BLaER1 treated with 17β-estradiol and CSF1 and Interleukin-3, amounts not matched to agents 10 nM and 100 nM (cell line): Measurements from ENCODE around the gene BRAP.
"Not testable (repeated sequence)": the region's sequence is repeated elsewhere in the genome, so short reads cannot be mapped to it uniquely, and the experiment has no call there.

ENCODE experiments used
- H3K27ac ChIP-seq, 11 experiments: shearing (Covaris generic); formaldehyde crosslinking; 2 replicates each; pipeline ENCODE4 v1.8.1; 2022
- H3K27me3 ChIP-seq, 11 experiments: shearing (Covaris generic); formaldehyde crosslinking; 2 replicates each; pipeline ENCODE4 v1.8.1; 2022
- H3K36me3 ChIP-seq, 11 experiments: shearing (Covaris generic); formaldehyde crosslinking; 2 replicates each; pipeline ENCODE4 v1.8.1; 2022
- H3K4me1 ChIP-seq, 10 experiments: shearing (Covaris generic); formaldehyde crosslinking; 2 replicates each; pipeline ENCODE4 v1.8.1; 2022
- H3K4me2 ChIP-seq, 11 experiments: shearing (Covaris generic); formaldehyde crosslinking; 2 replicates each; pipeline ENCODE4 v1.8.1; 2022
- H3K4me3 ChIP-seq, 10 experiments: shearing (Covaris generic); formaldehyde crosslinking; 2 replicates each; pipeline ENCODE4 v1.8.1; 2022
- H3K9ac ChIP-seq, 11 experiments: shearing (Covaris generic); formaldehyde crosslinking; 2 replicates each; pipeline ENCODE4 v1.8.1; 2022
- H3K9me3 ChIP-seq, 11 experiments: shearing (Covaris generic); formaldehyde crosslinking; replicated peaks in 1 of 11; 2 replicates each; pipeline ENCODE4 v1.8.1; 2022
- H4K20me1 ChIP-seq, 11 experiments: shearing (Covaris generic); formaldehyde crosslinking; 2 replicates each; pipeline ENCODE4 v1.8.1; 2022
- Cebpa-rat ChIP-seq, 11 experiments: shearing (Covaris generic); IDR thresholded peaks; 2 replicates each; pipeline ENCODE4 v1.8.1; 2022

BRAP gene

DNA sequence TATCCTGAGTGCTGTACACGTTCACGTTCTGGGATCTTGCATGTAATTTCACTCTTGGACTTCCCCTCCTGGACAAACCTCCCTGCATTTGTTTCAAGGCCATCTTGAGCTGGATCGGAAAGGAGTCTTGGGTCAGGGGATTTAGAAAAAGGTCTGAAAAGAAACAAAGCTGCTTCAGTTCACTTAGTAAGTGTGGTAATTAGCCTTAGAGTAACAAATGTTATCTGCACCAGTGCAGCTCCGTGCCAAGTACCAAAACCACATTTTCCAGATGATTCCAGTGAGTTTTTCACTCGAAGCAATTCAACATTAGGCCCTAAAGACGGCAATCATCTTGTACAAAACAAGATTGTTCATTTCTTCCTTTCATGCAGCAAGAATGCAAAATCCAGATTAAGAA, 47.2 kb downstream of the BRAP start:
- H3K4me2 ChIP-seq = no peak overlapping the region
- peaks cover 40 to 57% (median 49%) of the 10 kb centered on the region in 11 experiments for H3K36me3 ChIP-seq
- peaks cover 0 to 19% (median 12%) of the 10 kb centered on the region in 10 experiments; a peak in 14 of 20 replicates for H3K4me1 ChIP-seq
- H3K9me3 ChIP-seq = no peaks in the 10 kb centered on the region
- no peak overlapping the region for H3K27ac ChIP-seq
- H3K4me3 ChIP-seq = no peak overlapping the region
- no peak overlapping the region for H3K9ac ChIP-seq
- no peaks in the 10 kb centered on the region for H3K27me3 ChIP-seq
- TF ChIP-seq Cebpa-rat (IDR thresholded peaks at IDR 0.05) = no peak
- peaks cover 0 to 41% (median 0%) of the 10 kb centered on the region in 11 experiments; a peak in 3 of 22 replicates for H4K20me1 ChIP-seq

DNA sequence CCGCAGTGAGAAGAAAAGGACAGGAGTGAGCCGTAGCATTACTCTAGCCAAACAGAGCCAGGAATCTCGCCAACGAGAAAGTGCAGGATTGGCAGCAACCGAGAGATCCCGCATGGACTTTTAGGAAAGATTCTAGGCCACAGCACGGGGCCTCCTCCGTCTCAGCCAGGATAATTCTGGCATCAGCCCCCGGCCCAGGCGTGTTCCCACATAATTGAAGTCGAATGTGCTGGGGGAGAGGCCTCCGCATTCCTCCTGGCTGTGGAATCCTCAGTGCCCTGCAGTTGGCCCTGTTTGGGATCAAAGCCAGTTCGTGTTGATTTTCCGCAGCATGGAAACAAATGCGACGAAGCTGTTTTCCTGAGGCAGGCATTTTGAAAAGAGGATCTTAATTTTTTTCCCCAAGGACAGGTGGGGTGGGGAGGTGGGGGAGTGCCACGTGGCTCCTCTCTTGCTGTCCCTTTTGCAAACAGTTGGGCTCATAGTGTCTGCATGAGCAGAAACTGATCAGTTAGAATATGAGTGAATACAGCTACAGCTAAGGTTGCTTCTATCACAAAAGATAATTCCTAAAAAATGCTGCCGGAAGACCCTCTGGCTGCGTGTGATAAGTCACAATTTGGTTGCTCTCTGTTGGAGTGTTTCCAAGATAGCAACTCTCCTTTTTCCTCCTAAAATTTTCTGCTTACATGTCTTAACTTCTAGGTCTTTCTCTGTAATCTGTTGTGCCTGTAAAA, 49.4 kb downstream of the BRAP start:
- Histone ChIP-seq H3K4me1 (peaks cover 0 to 21% (median 15%) of the 10 kb centered on the region in 10 experiments; a peak in 14 of 20 replicates), H3K36me3 (peaks cover 18 to 35% (median 28%) of the 10 kb centered on the region in 11 experiments; a peak in 21 of 22 replicates), H3K9me3 (no peaks in the 10 kb centered on the region), H3K27me3 (no peaks in the 10 kb centered on the region), H3K9ac (no peak overlapping the region; a peak in 1 of 22 replicates), H3K4me2 (peak overlapping the region in 2 of 11 experiments; percentile 15 to 26; a peak in 3 of 22 replicates), H4K20me1 (peaks cover 0 to 31% (median 0%) of the 10 kb centered on the region in 11 experiments; a peak in 3 of 22 replicates), H3K4me3 (no peak overlapping the region), H3K27ac (no peak overlapping the region)
- TF ChIP-seq Cebpa-rat (IDR thresholded peaks at IDR 0.05) = no peak

DNA sequence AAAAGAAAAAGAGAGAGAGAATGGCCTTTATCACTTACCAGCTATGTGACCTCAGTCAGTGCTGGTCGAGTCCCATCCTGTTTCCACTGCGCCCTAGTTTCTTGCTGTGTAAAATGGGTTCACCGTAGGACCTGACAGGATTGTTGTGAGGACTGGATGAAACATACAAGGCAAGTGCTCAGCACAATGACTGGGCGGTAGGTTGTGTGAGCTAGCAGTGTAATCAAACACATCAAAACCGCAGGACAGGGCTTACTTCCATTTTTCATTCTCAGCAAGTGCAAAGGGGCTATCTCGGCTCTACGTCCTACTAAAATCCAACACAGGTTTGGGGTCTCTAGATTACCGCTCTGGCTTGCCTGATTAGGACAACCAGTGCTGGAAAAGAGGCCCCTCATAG, 50.2 kb downstream of the BRAP start:
- Histone ChIP-seq H3K4me3 (no peak overlapping the region), H3K9ac (no peak overlapping the region), H3K4me1 (peaks cover 0 to 21% (median 15%) of the 10 kb centered on the region in 10 experiments; a peak in 14 of 20 replicates), H3K27me3 (no peaks in the 10 kb centered on the region), H3K9me3 (no peaks in the 10 kb centered on the region), H3K27ac (no peak overlapping the region), H3K36me3 (peaks cover 9 to 26% (median 19%) of the 10 kb centered on the region in 11 experiments; a peak in 20 of 22 replicates), H4K20me1 (peaks cover 0 to 24% (median 0%) of the 10 kb centered on the region in 11 experiments; a peak in 3 of 22 replicates), H3K4me2 (no peak overlapping the region)
- TF ChIP-seq Cebpa-rat (IDR thresholded peaks at IDR 0.05) = no peak

DNA sequence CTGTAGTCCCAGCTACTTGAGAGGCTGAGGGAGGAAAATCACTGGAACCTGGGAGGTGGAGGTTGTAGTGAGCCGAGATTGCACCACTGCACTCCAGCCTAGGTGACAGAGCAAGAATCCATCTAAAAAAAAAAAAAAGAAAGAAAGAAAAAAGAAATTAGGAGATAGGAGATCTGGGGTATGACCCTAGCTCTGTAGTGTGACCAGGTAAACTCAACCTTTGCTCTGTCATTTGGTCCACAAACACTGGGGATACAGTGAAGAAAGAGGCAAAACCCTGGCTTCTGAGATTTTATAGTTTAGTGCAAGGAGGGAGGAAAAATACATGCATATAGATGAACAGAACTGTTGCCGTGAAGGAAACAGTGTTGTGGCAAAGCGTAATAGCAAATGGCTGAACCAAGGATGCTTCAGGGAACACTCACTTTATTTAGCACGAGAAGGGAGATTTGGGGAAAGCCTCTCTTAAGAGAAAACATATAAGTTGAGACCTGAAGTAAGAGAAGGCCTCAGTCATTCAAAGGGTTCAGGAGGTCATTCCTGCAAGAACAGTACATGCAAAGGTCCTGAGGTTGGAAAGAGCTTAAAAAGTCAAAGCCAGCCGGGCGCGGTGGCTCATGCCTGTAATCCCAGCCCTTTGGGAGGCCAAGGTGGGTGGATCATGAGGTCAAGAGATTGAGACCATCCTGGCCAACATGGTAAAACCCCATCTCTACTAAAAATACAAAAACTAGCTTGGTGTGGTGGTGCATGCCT, 57.1 kb downstream of the BRAP start:
- no peak for TF ChIP-seq Cebpa-rat (IDR thresholded peaks at IDR 0.05)
- Histone ChIP-seq H3K27ac (no peak overlapping the region), H3K27me3 (no peaks in the 10 kb centered on the region), H3K4me2 (no peak overlapping the region), H3K36me3 (no peaks in the 10 kb centered on the region), H3K4me3 (no peak overlapping the region), H3K4me1 (peaks cover 0 to 10% (median 3%) of the 10 kb centered on the region in 10 experiments; a peak in 14 of 20 replicates), H3K9me3 (no peaks in the 10 kb centered on the region), H3K9ac (no peak overlapping the region), H4K20me1 (no peaks in the 10 kb centered on the region)

DNA sequence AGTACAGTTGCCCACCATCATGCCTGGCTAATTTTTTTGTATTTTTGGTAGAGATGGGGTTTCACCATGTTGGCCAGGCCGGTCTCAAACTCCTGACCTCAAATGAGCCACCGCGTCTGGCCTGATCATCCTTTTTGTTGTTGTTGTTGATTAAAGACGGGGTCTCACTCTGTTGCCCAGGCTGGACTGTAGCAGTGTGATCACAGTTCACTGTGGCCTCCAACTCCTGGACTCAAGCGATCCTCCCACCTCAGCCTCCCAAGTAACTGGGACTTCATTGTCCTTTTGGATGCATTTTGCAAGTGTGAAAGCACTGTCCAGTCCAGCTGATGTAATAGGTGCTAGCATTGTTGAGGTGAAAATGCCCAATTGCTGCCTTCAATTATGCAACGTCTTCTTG, 59.5 kb downstream of the BRAP start:
- H4K20me1 ChIP-seq = no peaks in the 10 kb centered on the region
- H3K4me1 ChIP-seq = peaks cover 0 to 5% (median 0%) of the 10 kb centered on the region in 10 experiments; a peak in 1 of 20 replicates
- H3K27ac ChIP-seq = no peak overlapping the region
- H3K4me3 ChIP-seq = no peak overlapping the region
- no peak overlapping the region for H3K4me2 ChIP-seq
- no peak overlapping the region for H3K9ac ChIP-seq
- TF ChIP-seq Cebpa-rat (IDR thresholded peaks at IDR 0.05) = no peak
- H3K9me3 ChIP-seq = no peaks in the 10 kb centered on the region
- H3K36me3 ChIP-seq = no peaks in the 10 kb centered on the region
- H3K27me3 ChIP-seq = no peaks in the 10 kb centered on the region

DNA sequence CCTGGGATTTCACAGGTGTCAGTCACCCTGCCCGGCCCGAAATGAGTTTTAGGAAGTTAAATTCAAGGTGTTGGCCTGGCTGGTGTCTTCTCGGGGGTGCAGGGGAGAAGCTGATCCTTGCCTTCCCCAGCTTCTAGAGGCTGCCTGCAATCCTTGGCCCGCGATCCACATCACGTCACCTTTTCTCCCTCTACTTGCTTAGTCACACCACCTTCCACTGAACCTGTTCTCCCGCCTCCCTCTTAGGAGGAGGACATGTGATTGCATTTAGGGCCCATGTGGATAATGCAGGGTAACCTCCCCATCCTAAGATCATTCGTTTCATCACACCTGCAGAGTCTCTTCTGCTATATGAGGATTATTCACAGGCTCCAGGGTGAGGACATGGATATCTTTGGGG, 61.2 kb downstream of the BRAP start:
- H4K20me1 ChIP-seq = no peaks in the 10 kb centered on the region
- no peak for TF ChIP-seq Cebpa-rat (IDR thresholded peaks at IDR 0.05)
- no peaks in the 10 kb centered on the region for H3K9me3 ChIP-seq
- no peaks in the 10 kb centered on the region for H3K27me3 ChIP-seq
- no peak overlapping the region for H3K4me2 ChIP-seq
- H3K27ac ChIP-seq = no peak overlapping the region
- no peak overlapping the region for H3K4me3 ChIP-seq
- H3K36me3 ChIP-seq = no peaks in the 10 kb centered on the region
- no peaks in the 10 kb centered on the region for H3K4me1 ChIP-seq
- no peak overlapping the region for H3K9ac ChIP-seq

DNA sequence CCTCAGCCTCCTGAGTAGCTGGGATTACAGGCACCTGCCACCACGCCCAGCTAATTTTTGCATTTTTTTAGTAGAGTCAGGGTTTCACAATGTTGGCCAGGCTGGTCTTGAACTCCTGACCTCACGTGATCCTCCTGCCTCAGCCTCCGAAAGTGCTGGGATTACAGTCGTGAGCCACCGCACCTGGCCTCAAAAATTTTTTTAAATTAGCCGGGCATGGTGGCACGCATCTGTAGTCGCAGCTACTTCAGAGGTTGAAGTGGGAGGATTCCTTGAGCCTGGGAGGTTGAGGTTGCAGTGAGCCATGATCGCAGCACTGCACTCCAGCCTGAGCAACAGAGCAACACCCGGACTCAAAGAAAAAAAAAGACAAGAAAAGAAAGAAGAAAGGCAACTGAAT, 67.9 kb downstream of the BRAP start:
- H3K4me3 ChIP-seq = not testable (repeated sequence)

DNA sequence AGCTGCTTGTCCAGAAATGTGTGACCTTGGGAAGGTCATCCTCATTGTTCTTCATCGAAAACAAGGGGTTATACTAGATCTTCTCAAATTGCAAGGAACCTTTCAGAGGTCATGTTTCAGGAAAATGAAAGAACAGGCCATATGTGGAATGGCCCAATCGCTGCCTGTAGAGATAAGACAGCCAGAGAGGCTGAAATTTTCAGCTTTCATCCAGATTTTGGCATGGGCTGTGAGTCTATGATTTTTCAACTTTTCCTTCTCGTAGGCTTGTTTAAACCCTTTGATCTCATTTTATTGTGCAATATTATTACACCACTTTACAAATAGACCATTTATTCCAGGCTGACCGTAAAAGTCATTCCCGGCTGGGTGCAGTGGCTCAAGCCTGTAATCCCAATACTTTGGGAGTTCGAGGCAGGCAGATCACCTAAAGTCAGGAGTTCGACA, 69.6 kb downstream of the BRAP start:
- TF ChIP-seq Cebpa-rat (IDR thresholded peaks at IDR 0.05) = peak in 7 of 11 experiments; percentile 17 to 76 (median 29); a peak in 6 of 22 replicates

More for the DNA sequence above, 67.9 kb downstream of the BRAP start:
- H4K20me1 ChIP-seq, H3K9ac ChIP-seq, H3K27me3 ChIP-seq, H3K4me2 ChIP-seq, H3K9me3 ChIP-seq, H3K27ac ChIP-seq, H3K36me3 ChIP-seq, H3K4me1 ChIP-seq: not testable (repeated sequence)

DNA sequence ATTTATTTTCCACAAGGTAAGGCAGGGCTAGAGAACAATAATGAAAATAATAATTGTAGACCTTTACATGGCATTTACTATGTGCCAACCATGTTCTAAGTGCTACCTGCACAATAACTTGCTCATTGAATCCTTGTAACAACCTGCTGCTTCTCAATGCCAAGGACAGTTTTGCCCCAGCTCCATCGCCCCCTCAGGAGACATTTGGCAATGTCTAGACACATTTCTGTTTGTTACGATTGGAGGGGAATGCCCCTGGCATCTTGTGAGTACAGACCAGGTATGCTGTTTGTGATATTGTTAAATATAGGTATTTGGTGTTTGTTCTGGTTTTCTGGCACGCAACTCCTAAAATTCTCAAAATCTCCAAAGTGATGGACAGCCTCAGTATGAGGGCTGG, 78.5 kb downstream of the BRAP start:
- H3K9ac ChIP-seq = no peak overlapping the region
- H4K20me1 ChIP-seq = no peaks in the 10 kb centered on the region
- H3K4me3 ChIP-seq = no peak overlapping the region
- no peaks in the 10 kb centered on the region for H3K36me3 ChIP-seq
- no peak overlapping the region for H3K4me2 ChIP-seq
- no peak overlapping the region for H3K27ac ChIP-seq
- no peaks in the 10 kb centered on the region for H3K27me3 ChIP-seq
- H3K9me3 ChIP-seq = no peaks in the 10 kb centered on the region; a peak in 2 of 22 replicates
- TF ChIP-seq Cebpa-rat (IDR thresholded peaks at IDR 0.05) = no peak
- no peaks in the 10 kb centered on the region for H3K4me1 ChIP-seq

More for the DNA sequence above, 69.6 kb downstream of the BRAP start:
- Histone ChIP-seq H3K4me2 (no peak overlapping the region), H3K4me1 (no peaks in the 10 kb centered on the region), H3K36me3 (no peaks in the 10 kb centered on the region), H3K4me3 (no peak overlapping the region), H3K9me3 (no peaks in the 10 kb centered on the region; a peak in 1 of 22 replicates), H4K20me1 (no peaks in the 10 kb centered on the region), H3K9ac (no peak overlapping the region), H3K27me3 (no peaks in the 10 kb centered on the region), H3K27ac (no peak overlapping the region)
